H1 (cell line): Measurements from ENCODE around the gene EPHB6. TPM values are rescaled to one million over a fixed set of nuclear protein-coding genes. Genes with fewer than 3 reads are reported as not detected.

ENCODE experiments used
- CTCF ChIA-PET: fragments of 300-600 bp; sonication (Branson Sonifier 250); formaldehyde crosslinking; loops from one replicate; lab custom pipeline; 2021; ENCODE audit not compliant: partially characterized antibody; lab: Charles Lee
- POLR2A ChIA-PET: fragments of 300-600 bp; sonication (Branson Sonifier 250); formaldehyde crosslinking; loops from one replicate; lab custom pipeline; 2021; ENCODE audit warnings: inconsistent platforms; ENCODE audit not compliant: partially characterized antibody; lab: Charles Lee
- DNase-seq, 2 experiments: peaks; one replicate each; pipeline versions ENCODE4 v3.0.0 to v3.0.0-alpha.2; 2010 to 2022; ENCODE audit warnings: low spot score in 2 of 2, low read depth in 1 of 2, mixed read lengths in 1 of 2
- FAIRE-seq: peaks from 2 replicates; lab custom pipeline; 2011; peaks lifted over from hg19 to GRCh38; lab: Jason Lieb, UNC
- H2AFZ ChIP-seq: 2 replicates; pipeline ENCODE4 v1.8.1; 2012; ENCODE audit warnings: low read length, inconsistent platforms
- H2AK5ac ChIP-seq: 2 replicates; pipeline ENCODE4 v1.6.1; 2013; ENCODE audit warnings: low read depth, low read length
- H2BK120ac ChIP-seq: replicated peaks from 2 replicates; pipeline ENCODE3; 2013; ENCODE audit warnings: low read depth, low read length, inconsistent platforms
- H2BK12ac ChIP-seq: 2 replicates; pipeline ENCODE4 v1.6.1; 2013; ENCODE audit warnings: low read depth, low read length
- H2BK15ac ChIP-seq: 2 replicates; pipeline ENCODE4 v1.6.1; 2013; ENCODE audit warnings: low read length
- H2BK20ac ChIP-seq: 2 replicates; pipeline ENCODE4 v1.6.1; 2013; ENCODE audit warnings: low read length
- H2BK5ac ChIP-seq: 2 replicates; pipeline ENCODE4 v1.6.1; 2013; ENCODE audit warnings: low read depth, low read length
- H3K14ac ChIP-seq: 2 replicates; pipeline ENCODE4 v1.6.1; 2013; ENCODE audit warnings: inconsistent platforms; ENCODE audit not compliant: insufficient read length
- H3K18ac ChIP-seq: 2 replicates; pipeline ENCODE4 v1.6.1; 2013; ENCODE audit warnings: low read length; ENCODE audit errors: extremely low read depth
- H3K23ac ChIP-seq: 2 replicates; pipeline ENCODE4 v1.6.1; 2013; ENCODE audit warnings: inconsistent platforms; ENCODE audit not compliant: insufficient read length
- H3K23me2 ChIP-seq: 2 replicates; pipeline ENCODE4 v1.6.1; 2013; ENCODE audit warnings: low read depth, low read length
- H3K27ac ChIP-seq: 2 replicates; pipeline ENCODE4 v1.6.1; 2011; ENCODE audit warnings: low read depth, low read length, inconsistent platforms
- H3K27me3 ChIP-seq, 4 experiments: replicated peaks in 1 of 4; 1 replicate in 1 of 4; 2 replicates in 3 of 4; pipeline versions ENCODE4 v1.6.1 to v1.8.1; 2011 to 2013; ENCODE audit warnings: low read length in 3 of 4, mild to moderate bottlenecking in 3 of 4, inconsistent platforms in 2 of 4, mixed read lengths in 2 of 4, moderate library complexity in 1 of 4; ENCODE audit not compliant: control insufficient read depth in 3 of 4, insufficient read depth in 3 of 4; ENCODE audit errors: extremely low read depth in 1 of 4
- H3K36me3 ChIP-seq, 4 experiments: 2 replicates each; pipeline versions ENCODE4 v1.6.1 to v1.8.1; 2011 to 2013; ENCODE audit warnings: mild to moderate bottlenecking in 4 of 4, low read length in 3 of 4, moderate library complexity in 2 of 4, control low read depth in 1 of 4, inconsistent platforms in 1 of 4; ENCODE audit not compliant: insufficient read depth in 4 of 4, control insufficient read depth in 2 of 4
- H3K4ac ChIP-seq: replicated peaks from 2 replicates; pipeline ENCODE3; 2013; ENCODE audit warnings: low read length, low read depth, mixed read lengths, inconsistent platforms; ENCODE audit not compliant: insufficient read length
- H3K4me1 ChIP-seq, 4 experiments: replicated peaks in 1 of 4; 1 replicate in 1 of 4; 2 replicates in 3 of 4; pipeline versions ENCODE4 v1.6.1 to v1.8.1; 2011 to 2013; ENCODE audit warnings: low read length in 3 of 4, inconsistent platforms in 2 of 4, mixed read lengths in 1 of 4; ENCODE audit not compliant: insufficient read depth in 4 of 4, control insufficient read depth in 3 of 4
- H3K4me2 ChIP-seq, 2 experiments: 2 replicates each; pipeline versions ENCODE4 v1.6.1 to v1.8.1; 2011 to 2013; ENCODE audit warnings: low read depth in 2 of 2, low read length in 2 of 2, control low read depth in 1 of 2, inconsistent platforms in 1 of 2, mild to moderate bottlenecking in 1 of 2; ENCODE audit not compliant: insufficient read depth in 1 of 2
- H3K4me3 ChIP-seq, 4 experiments: fragments of 200-600, 300-600 bp in 1 of 4; sonication (generic), shearing (Covaris generic), sonication (Bioruptor Twin) in 1 of 4; 2 replicates each; pipeline versions ENCODE4 v1.5.1 to v1.8.1; 2011 to 2016; ENCODE audit warnings: low read length in 4 of 4, low read depth in 3 of 4, control low read depth in 2 of 4, inconsistent platforms in 2 of 4, mild to moderate bottlenecking in 2 of 4, mixed read lengths in 1 of 4, moderate library complexity in 1 of 4; ENCODE audit not compliant: insufficient read depth in 2 of 4; ENCODE audit errors: extremely low read depth in 1 of 4
- H3K56ac ChIP-seq: replicated peaks from 2 replicates; pipeline ENCODE3; 2013; ENCODE audit warnings: low read depth, mild to moderate bottlenecking, mixed read lengths, low read length, inconsistent platforms; ENCODE audit not compliant: insufficient read length
- H3K79me1 ChIP-seq: 2 replicates; pipeline ENCODE4 v1.6.1; 2013; ENCODE audit warnings: low read depth, low read length, control low read depth
- H3K79me2 ChIP-seq, 2 experiments: 2 replicates each; pipeline versions ENCODE4 v1.6.1 to v1.8.1; 2012 to 2013; ENCODE audit warnings: low read length in 2 of 2, mild to moderate bottlenecking in 2 of 2, inconsistent platforms in 1 of 2; ENCODE audit not compliant: insufficient read depth in 2 of 2, control insufficient read depth in 1 of 2
- H3K9ac ChIP-seq, 4 experiments: replicated peaks in 1 of 4; 1 replicate in 1 of 4; 2 replicates in 3 of 4; pipeline versions ENCODE4 v1.6.1 to v1.8.1; 2011 to 2013; ENCODE audit warnings: low read depth in 3 of 4, low read length in 3 of 4, control low read depth in 2 of 4, mild to moderate bottlenecking in 2 of 4, moderate library complexity in 2 of 4, inconsistent platforms in 1 of 4; ENCODE audit errors: extremely low read depth in 1 of 4
- H3K9me3 ChIP-seq, 2 experiments: 2 replicates each; pipeline versions ENCODE4 v1.6.1 to v1.8.1; 2012 to 2013; ENCODE audit warnings: mild to moderate bottlenecking in 2 of 2, moderate library complexity in 2 of 2, control low read depth in 1 of 2, inconsistent platforms in 1 of 2, low read depth in 1 of 2, low read length in 1 of 2, mixed read lengths in 1 of 2; ENCODE audit not compliant: insufficient read depth in 2 of 2
- H4K20me1 ChIP-seq, 2 experiments: replicated peaks in 1 of 2; 2 replicates each; pipeline versions ENCODE3 to v1.8.1; 2011 to 2013; ENCODE audit warnings: inconsistent platforms in 2 of 2, low read length in 2 of 2, mild to moderate bottlenecking in 1 of 2; ENCODE audit not compliant: insufficient read depth in 2 of 2, control insufficient read depth in 1 of 2
- H4K5ac ChIP-seq: 2 replicates; pipeline ENCODE4 v1.6.1; 2013; ENCODE audit warnings: low read length, low read depth, mixed read lengths, inconsistent platforms; ENCODE audit not compliant: insufficient read length
- H4K8ac ChIP-seq: 2 replicates; pipeline ENCODE4 v1.8.0; 2013; ENCODE audit warnings: mild to moderate bottlenecking, moderate library complexity, low read length, inconsistent platforms; ENCODE audit not compliant: insufficient read depth; ENCODE audit errors: extremely low read depth
- H4K91ac ChIP-seq: replicated peaks from 2 replicates; pipeline ENCODE3; 2013; ENCODE audit warnings: low read length, mixed read lengths, inconsistent platforms; ENCODE audit not compliant: insufficient read length
- CTBP2 ChIP-seq: IDR thresholded peaks from 2 replicates; pipeline ENCODE4 v1.7.0; 2011; ENCODE audit warnings: borderline replicate concordance, mild to moderate bottlenecking, moderate library complexity, mixed read lengths, low read length; ENCODE audit not compliant: insufficient read depth, insufficient read length
- HDAC6 ChIP-seq: IDR thresholded peaks from one replicate; pipeline ENCODE4 v1.7.1; 2012; ENCODE audit warnings: low read depth, mild to moderate bottlenecking, inconsistent platforms, low read length, moderate library complexity
- MAFK ChIP-seq: IDR thresholded peaks from 2 replicates; pipeline ENCODE4 v1.6.1; 2012; ENCODE audit warnings: low read depth, mild to moderate bottlenecking, improper control_type of control experiment, low read length
- RBBP5 ChIP-seq: IDR thresholded peaks from 2 replicates; pipeline ENCODE4 v1.7.1; 2012; ENCODE audit warnings: low read depth, mild to moderate bottlenecking, inconsistent platforms, low read length, moderate library complexity, borderline replicate concordance
- RNF2 ChIP-seq: fragments of 200-900, 300-1000 bp; sonication (generic); IDR thresholded peaks from 2 replicates; pipeline ENCODE4 v1.7.1; 2016; ENCODE audit warnings: borderline replicate concordance, low read depth, mild to moderate bottlenecking, antibody characterized with exemption, low read length; ENCODE audit not compliant: poor library complexity, severe bottlenecking; ENCODE audit errors: missing control alignments
- SIRT6 ChIP-seq: IDR thresholded peaks from one replicate; pipeline ENCODE4 v1.7.1; 2012; ENCODE audit warnings: low read length, inconsistent platforms
- WGBS, 2 experiments: shearing (Covaris generic) in 1 of 2; methylation state at CpG; one replicate each; pipeline versions ENCODE4 v1.1.6 to v1.1.7; 2013 to 2015; ENCODE audit warnings: low lambda C conversion rate in 2 of 2, mixed read lengths in 2 of 2, inconsistent platforms in 1 of 2, low coverage in 1 of 2, missing lambda C conversion rate in 1 of 2; ENCODE audit not compliant: insufficient replicate concordance in 2 of 2, insufficient coverage in 1 of 2, insufficient read length in 1 of 2; ENCODE audit errors: extremely low coverage in 1 of 2, missing lambda C conversion rate in 1 of 2; 5-methylcytosine and 5-hydroxymethylcytosine counted together
- polyA plus RNA-seq, 7 experiments: library from polyadenylated mRNA; depleted of rRNA in 3 of 7; stranded (reverse) in 5 of 7; unstranded in 2 of 7; fragments of >200 nt in 5 of 7; fragments of 200-250 nt in 2 of 7; gene quantifications; 1 replicate in 5 of 7; 2 replicates in 1 of 7; 4 replicates in 1 of 7; pipeline versions ENCODE4 v1.2.1 to v1.2.3, GENCODE V29; 2011 to 2013; ENCODE audit warnings: missing spikeins in 2 of 7, mixed read lengths in 2 of 7
- total RNA-seq: library from RNA; stranded (reverse); fragmentation: NEBNext Ultra II Directional; extraction: Animal tissue kit (Norgen Biotek cat#: 25700); gene quantifications from 2 replicates; pipeline ENCODE4 v1.2.1, GENCODE V29; 2021

Gene EPHB6
- total and polyA plus RNA-seq, 2 of the 8 experiments (the other 6 are each of a cell fraction or from before 2014, with no cell fraction given), result 19.7 TPM

GRCh38 chr7:142884286-142884640 is 29.4 kb downstream of the EPHB6 start:
- no peak overlapping the region for H4K8ac ChIP-seq

More at GRCh38 chr7:142884286-142884640, 29.4 kb downstream of the EPHB6 start:
- ChIA-PET CTCF (no interaction called here), POLR2A (no interaction called here)
- Histone ChIP-seq H3K4ac (no peak overlapping the region), H3K4me2 (no peak overlapping the region), H2BK12ac (no peak overlapping the region), H3K23ac (no peak overlapping the region), H3K79me2 (no peaks in the 10 kb centered on the region), H3K36me3 (no peaks in the 10 kb centered on the region), H3K14ac (no peak overlapping the region), H3K27me3 (0 out of 7 replicates have a peak, but pooled peaks cover 0 to 2% (median 0%) of the 10 kb centered on the region in 4 experiments), H3K79me1 (no peaks in the 10 kb centered on the region), H2AK5ac (no peak overlapping the region), H3K56ac (no peak overlapping the region), H3K4me3 (no peak overlapping the region), H2AFZ (no peak overlapping the region), H3K23me2 (peaks cover 4% of the 10 kb centered on the region; the same call in 1 of the 2 replicates), H2BK20ac (no peak overlapping the region), H4K91ac (no peak overlapping the region), H2BK5ac (no peak overlapping the region), H4K20me1 (no peaks in the 10 kb centered on the region), H3K4me1 (peaks cover 0 to 10% (median 2%) of the 10 kb centered on the region in 4 experiments; a peak in 2 of 7 replicates), H2BK15ac (no peak overlapping the region), H3K18ac (no peak overlapping the region), H3K27ac (no peak overlapping the region), H3K9me3 (no peaks in the 10 kb centered on the region), H4K5ac (no peak overlapping the region), H2BK120ac (no peak overlapping the region), H3K9ac (no peak overlapping the region)
- DNase-seq, result no peak
- WGBS, 2 experiments, result 96% methylated on average over 4 of the region's 4 CpGs; no CpG with 5 or more reads in 1 of the 2 experiments
- FAIRE-seq, result no peak
- no peak for TF ChIP-seq MAFK
- TF ChIP-seq CTBP2, result no peak
- TF ChIP-seq SIRT6, result no peak
- no peak for TF ChIP-seq RBBP5
- TF ChIP-seq RNF2, result no peak
- TF ChIP-seq HDAC6, result no peak
